Astrocyte of the spinal cord (primary cell): ENCODE results near the gene SAMD4A.
A peak's percentile ranks its signal among the peaks of the same experiment; 100 is the strongest.

Experiments used
- DNase-seq: peaks from one replicate; pipeline ENCODE4 v3.0.0; 2011; ENCODE audit warnings: low read depth, low spot score
- H3K4me3 ChIP-seq: 2 replicates; pipeline ENCODE4 v1.5.1; 2011; ENCODE audit warnings: low read depth, mild to moderate bottlenecking, low read length, moderate library complexity
- CTCF ChIP-seq: IDR thresholded peaks from 2 replicates; pipeline ENCODE4 v1.5.1; 2012; ENCODE audit warnings: low read depth, mild to moderate bottlenecking, low read length, inconsistent platforms
- in situ Hi-C: cut with HindIII; loops from 2 replicates; pipeline ENCODE4 v1.10.0; 2017; ENCODE audit warnings: low sequenced_read_pairs

The SAMD4A gene

DNA sequence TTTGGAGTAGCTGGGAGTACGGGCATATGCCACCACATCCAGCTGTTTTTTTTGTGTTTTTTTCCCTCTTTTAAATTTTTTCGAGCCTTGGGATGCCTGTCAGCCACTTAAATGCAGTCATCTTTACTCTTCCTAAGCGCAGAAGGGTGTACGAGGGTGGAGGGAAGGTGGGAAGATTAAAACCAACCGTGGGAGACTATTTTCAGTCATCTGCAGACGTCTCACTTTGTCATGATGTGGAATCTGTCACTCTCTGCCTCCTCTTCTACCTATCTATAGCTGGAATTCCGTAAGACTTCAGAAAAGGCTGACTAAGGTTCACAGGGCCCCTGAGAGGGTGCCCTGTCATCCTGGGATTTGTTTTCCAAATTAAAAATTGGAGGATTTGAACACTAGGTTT is 105.3 kb downstream of the SAMD4A start:
- in situ Hi-C loops: no loop called here
- no peak for TF ChIP-seq CTCF
- DNase-seq: no peak
- H3K4me3 ChIP-seq: no peak overlapping the region

GRCh38 chr14:54672688-54673087 is 105.8 kb downstream of the SAMD4A start:
- no peak for DNase-seq
- no peak overlapping the region for H3K4me3 ChIP-seq
- in situ Hi-C loops: no loop called here
- no peak for TF ChIP-seq CTCF

- no peak for TF ChIP-seq CTCF
- no peak overlapping the region for H3K4me3 ChIP-seq
- DNase-seq: peak; percentile 53
- in situ Hi-C loops: no loop called here
Measured at GRCh38 chr14:54673193-54674045, 106.5 kb downstream of the SAMD4A start.

DNA sequence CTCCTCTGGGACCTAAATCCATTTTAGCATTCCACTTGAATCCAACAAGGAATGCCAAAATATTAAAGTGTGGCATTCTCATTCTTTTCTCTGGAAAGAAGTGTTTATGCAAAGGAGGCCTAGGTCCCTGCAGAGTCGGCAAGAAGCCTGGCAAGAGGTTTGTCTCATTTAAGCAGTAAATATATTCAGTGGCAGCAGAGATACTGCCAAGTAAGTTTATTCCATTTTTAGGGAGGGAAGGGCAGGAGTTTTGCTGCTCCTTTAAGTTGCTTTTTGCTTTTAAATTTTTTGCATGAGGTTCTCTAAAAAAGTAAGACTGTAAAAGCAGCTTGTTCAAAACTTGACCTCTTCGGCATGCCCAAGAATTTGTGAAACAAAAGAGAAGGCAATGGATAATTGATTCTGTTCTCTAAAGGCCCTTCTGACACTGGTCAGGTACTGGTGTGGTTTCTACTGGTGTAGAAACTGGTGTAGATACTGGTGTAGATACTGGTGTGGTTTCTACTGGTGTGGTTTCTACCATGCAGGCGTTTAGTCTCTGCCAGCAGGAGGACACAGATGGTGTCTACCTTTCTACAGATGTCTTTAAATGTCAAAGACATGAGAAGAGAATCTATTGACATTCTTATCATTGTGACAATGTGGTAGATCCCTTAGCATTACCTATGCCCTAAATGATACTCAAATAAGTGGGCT is 107.3 kb downstream of the SAMD4A start:
- TF ChIP-seq CTCF: no peak
- in situ Hi-C loops: no loop called here
- no peak for DNase-seq
- no peak overlapping the region for H3K4me3 ChIP-seq

- no peak for TF ChIP-seq CTCF
- no peak overlapping the region for H3K4me3 ChIP-seq
- in situ Hi-C loops: no loop called here
- peak; percentile 32 for DNase-seq
Measured at GRCh38 chr14:54675236-54676128, 108.6 kb downstream of the SAMD4A start.
